GM13977 (cell line): ENCODE data around the gene SLX4IP.
"Not testable (repeated sequence)": the region's sequence is repeated elsewhere in the genome, so short reads cannot be mapped to it uniquely, and the experiment has no call there.

Source experiments
- DNase-seq: peaks from one replicate; pipeline ENCODE4 v3.0.0; 2012; ENCODE audit warnings: low spot score
- in situ Hi-C: fragments of 300-500 bp; cut with MboI; formaldehyde crosslinking; loops from one replicate; pipeline ENCODE4 v1.12.0; 2022; ENCODE audit warnings: low sequenced_read_pairs, low pct_unique_long_range_greater_than_20kb, mixed read lengths, inconsistent platforms; ENCODE audit not compliant: unreplicated experiment
- TF ChIP-seq, protein P1 (sequence below): IDR thresholded peaks from 2 replicates; pipeline ENCODE4 v1.5.1; 2012; ENCODE audit warnings: mild to moderate bottlenecking, control low read depth; ENCODE audit not compliant: insufficient read depth; ENCODE audit errors: extremely low read depth, missing control alignments

SLX4IP gene

DNA sequence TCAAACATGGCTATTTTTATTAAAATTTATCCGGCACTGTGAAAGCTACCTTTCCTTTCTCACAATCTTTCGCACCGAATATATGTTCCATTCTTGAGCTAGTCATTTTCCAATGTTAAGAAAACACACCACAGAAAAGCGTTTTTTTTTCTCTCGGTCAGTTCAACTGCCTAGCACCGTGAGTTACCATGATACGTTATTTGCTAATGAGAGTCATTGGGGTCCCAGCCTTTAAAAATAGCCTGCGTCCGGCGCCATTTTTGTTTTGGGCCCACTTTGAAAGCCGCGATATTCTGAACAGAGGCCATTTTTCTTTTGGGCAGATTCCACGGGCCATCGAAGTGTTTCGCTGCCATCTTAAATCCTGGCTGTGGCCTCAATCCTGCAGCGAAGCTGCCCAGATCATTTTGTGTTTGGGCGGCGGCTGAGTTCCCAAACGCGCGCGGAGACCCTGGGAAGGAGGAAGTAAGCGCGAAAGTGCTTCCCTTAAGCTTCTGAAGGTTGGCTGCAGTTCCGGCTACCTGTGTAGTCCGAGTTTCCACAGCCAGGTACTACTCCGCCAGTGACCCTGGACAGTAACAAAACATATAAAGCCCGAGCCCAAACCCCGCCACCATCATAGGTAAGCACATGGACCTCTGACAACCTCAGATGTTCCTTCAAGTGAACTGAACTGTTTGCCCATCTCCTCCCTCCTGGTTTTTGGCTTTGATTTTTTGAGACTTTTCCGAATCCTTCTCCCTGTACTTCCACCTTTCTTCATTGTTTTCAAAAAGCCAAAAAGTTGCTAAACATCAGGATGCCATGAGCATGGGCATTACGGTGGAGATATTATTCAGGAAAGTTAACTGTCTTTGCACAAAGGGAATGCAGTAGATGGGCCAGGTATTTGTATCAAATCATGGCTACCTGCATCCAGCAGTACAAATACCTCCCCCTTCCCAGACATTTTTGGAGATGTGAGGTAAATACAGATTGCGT is at the start of gene SLX4IP:
Gene SLX4IP (plus strand): TSS at position 474 of the 981 bp plus-strand sequence. CDS start 22,900 bp downstream, outside the sequence.
- peak; percentile 79 for DNase-seq
- in situ Hi-C loops = loop anchor here (25.0 kb wide), 1 partner anchor 823 kb away; no protein-coding TSS in a partner anchor
- TF ChIP-seq, protein P1, sequence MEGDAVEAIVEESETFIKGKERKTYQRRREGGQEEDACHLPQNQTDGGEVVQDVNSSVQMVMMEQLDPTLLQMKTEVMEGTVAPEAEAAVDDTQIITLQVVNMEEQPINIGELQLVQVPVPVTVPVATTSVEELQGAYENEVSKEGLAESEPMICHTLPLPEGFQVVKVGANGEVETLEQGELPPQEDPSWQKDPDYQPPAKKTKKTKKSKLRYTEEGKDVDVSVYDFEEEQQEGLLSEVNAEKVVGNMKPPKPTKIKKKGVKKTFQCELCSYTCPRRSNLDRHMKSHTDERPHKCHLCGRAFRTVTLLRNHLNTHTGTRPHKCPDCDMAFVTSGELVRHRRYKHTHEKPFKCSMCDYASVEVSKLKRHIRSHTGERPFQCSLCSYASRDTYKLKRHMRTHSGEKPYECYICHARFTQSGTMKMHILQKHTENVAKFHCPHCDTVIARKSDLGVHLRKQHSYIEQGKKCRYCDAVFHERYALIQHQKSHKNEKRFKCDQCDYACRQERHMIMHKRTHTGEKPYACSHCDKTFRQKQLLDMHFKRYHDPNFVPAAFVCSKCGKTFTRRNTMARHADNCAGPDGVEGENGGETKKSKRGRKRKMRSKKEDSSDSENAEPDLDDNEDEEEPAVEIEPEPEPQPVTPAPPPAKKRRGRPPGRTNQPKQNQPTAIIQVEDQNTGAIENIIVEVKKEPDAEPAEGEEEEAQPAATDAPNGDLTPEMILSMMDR = no peak

- in situ Hi-C loops = no loop called here
- TF ChIP-seq, protein P1 = no peak
- DNase-seq = no peak
Measured at GRCh38 chr20:10385850-10386544, 49.1 kb upstream of the SLX4IP start.

- in situ Hi-C loops = no loop called here
- TF ChIP-seq, protein P1 = no peak
- no peak for DNase-seq
Measured at GRCh38 chr20:10387686-10388085, 47.4 kb upstream of the SLX4IP start.

GRCh38 chr20:10388597-10388996 is 46.5 kb upstream of the SLX4IP start:
- no peak for DNase-seq
- TF ChIP-seq, protein P1 = no peak
- in situ Hi-C loops = no loop called here

- in situ Hi-C loops = no loop called here
- TF ChIP-seq, protein P1 = no peak
Measured at GRCh38 chr20:10390709-10391108, 44.4 kb upstream of the SLX4IP start.

DNA sequence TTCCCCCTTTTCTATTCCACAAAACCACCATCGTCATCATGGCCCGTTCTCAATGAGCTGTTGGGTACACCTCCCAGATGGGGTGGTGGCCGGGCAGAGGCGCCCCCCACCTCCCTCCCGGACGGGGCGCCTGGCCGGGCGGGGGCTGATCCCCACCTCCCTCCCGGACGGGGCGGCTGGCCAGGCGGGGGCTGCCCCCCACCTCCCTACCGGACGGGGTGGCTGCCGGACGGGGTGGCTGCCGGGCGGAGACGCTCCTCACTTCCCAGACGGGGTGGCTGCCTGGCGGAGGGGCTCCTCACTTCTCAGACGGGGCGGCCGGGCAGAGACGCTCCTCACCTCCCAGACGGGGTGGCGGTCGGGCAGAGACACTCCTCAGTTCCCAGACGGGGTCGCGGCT is 40.4 kb upstream of the SLX4IP start:
- DNase-seq, in situ Hi-C loops: not testable (repeated sequence)

More at GRCh38 chr20:10390709-10391108, 44.4 kb upstream of the SLX4IP start:
- DNase-seq = no peak

- in situ Hi-C loops = no loop called here
- TF ChIP-seq, protein P1 = no peak
- DNase-seq = no peak
Measured at GRCh38 chr20:10398834-10399369, 36.2 kb upstream of the SLX4IP start.
